Measurements from ENCODE around the gene CAMTA2.

CAMTA2 gene

GRCh38 chr17:4998732-4999429 is 11.4 kb upstream of the CAMTA2 start:
- DNase-seq, result no peak

- no peak for DNase-seq
These were observed 10.7 kb upstream of the CAMTA2 start for GRCh38 chr17:4998027-4998731.

- peak; percentile 68 for DNase-seq
These were observed 10.0 kb upstream of the CAMTA2 start, which contains the start of the genes INCA1 and KIF1C for GRCh38 chr17:4997302-4998026. Gene INCA1, minus strand, starts transcription at chr17:4997522. Its CDS starts 3,085 bp downstream, at chr17:4994437. Gene KIF1C, plus strand, starts transcription at chr17:4997950. Its CDS starts 2,297 bp downstream, at chr17:5000247.

GRCh38 chr17:4994081-4994595 is 6.7 kb upstream of the CAMTA2 start:
- no peak for DNase-seq

- no peak for DNase-seq
These were observed 492 bp upstream of the CAMTA2 start for GRCh38 chr17:4987767-4988567.

- DNase-seq, result no peak
These were observed 1.1 kb downstream of the CAMTA2 start for GRCh38 chr17:4986403-4986802.

GRCh38 chr17:4982305-4982704 is 5.2 kb downstream of the CAMTA2 start:
- DNase-seq, result no peak

GRCh38 chr17:4980644-4981216 is 6.7 kb downstream of the CAMTA2 start:
- no peak for DNase-seq

GRCh38 chr17:4978726-4979125 is 8.7 kb downstream of the CAMTA2 start:
- no peak for DNase-seq

GRCh38 chr17:4974115-4974670 is 13.3 kb downstream of the CAMTA2 start:
- DNase-seq, result no peak

GRCh38 chr17:4973256-4974114 is 14.0 kb downstream of the CAMTA2 start:
- no peak for DNase-seq

- no peak for DNase-seq
These were observed 14.7 kb downstream of the CAMTA2 start for GRCh38 chr17:4972752-4973151.

GRCh38 chr17:4972322-4972721 is 15.2 kb downstream of the CAMTA2 start:
- no peak for DNase-seq

GRCh38 chr17:4971826-4972225 is 15.6 kb downstream of the CAMTA2 start:
- no peak for DNase-seq

GRCh38 chr17:4970273-4970672 is 17.2 kb downstream of the CAMTA2 start:
- DNase-seq, result no peak

- DNase-seq, result no peak
These were observed 17.8 kb downstream of the CAMTA2 start for GRCh38 chr17:4969551-4970173.

- DNase-seq, result no peak
These were observed 18.4 kb downstream of the CAMTA2 start for GRCh38 chr17:4969047-4969550.

- no peak for DNase-seq
These were observed 18.9 kb downstream of the CAMTA2 start for GRCh38 chr17:4968486-4969046.

- peak; percentile 70 for DNase-seq
These were observed 19.7 kb downstream of the CAMTA2 start, which contains the start of gene SPAG7 for GRCh38 chr17:4967539-4968485. Gene SPAG7, minus strand, starts transcription at chr17:4967817. Its CDS starts 13 bp downstream, at chr17:4967804.

All from NCI-H774 (cell line).